SU-DHL-6 (cell line): Measurements from ENCODE around the gene HS6ST3.

ENCODE experiments used
- H2AFZ ChIP-seq: fragments of 200-600 bp; sonication (generic); 2 replicates; pipeline ENCODE4 v1.6.1; 2014; ENCODE audit warnings: low read depth, mild to moderate bottlenecking, moderate library complexity, mixed read lengths, antibody characterized with exemption, low read length; ENCODE audit not compliant: severe bottlenecking
- H3F3A ChIP-seq: fragments of 200-600 bp; shearing (Covaris generic); 2 replicates; pipeline ENCODE4 v1.6.0; 2016; ENCODE audit warnings: antibody characterized with exemption, mild to moderate bottlenecking; ENCODE audit not compliant: insufficient read depth
- H3K27ac ChIP-seq: fragments of 200-600 bp; sonication (generic); 2 replicates; pipeline ENCODE4 v1.5.1; 2016; ENCODE audit warnings: low read depth, mild to moderate bottlenecking, low read length, moderate library complexity, mixed read lengths
- H3K27me3 ChIP-seq: fragments of 200-600 bp; sonication (generic), shearing (Covaris generic); 2 replicates; pipeline ENCODE4 v1.6.0; 2014; ENCODE audit warnings: mild to moderate bottlenecking, low read length
- H3K36me3 ChIP-seq: fragments of 200-600 bp; sonication (generic); 2 replicates; pipeline ENCODE4 v1.6.1; 2014; ENCODE audit warnings: mild to moderate bottlenecking, low read length, mixed read lengths
- H3K4me2 ChIP-seq: fragments of 300-600, 200-600 bp; shearing (Covaris generic), sonication (generic); 2 replicates; pipeline ENCODE4 v1.6.0; 2014; ENCODE audit warnings: low read length, low read depth, mild to moderate bottlenecking; ENCODE audit not compliant: poor library complexity, severe bottlenecking
- H3K4me3 ChIP-seq: fragments of 200-600 bp; sonication (generic); 2 replicates; pipeline ENCODE4 v1.5.1; 2014; ENCODE audit warnings: antibody characterized with exemption, low read length, mild to moderate bottlenecking, mixed read lengths; ENCODE audit not compliant: insufficient read depth, poor library complexity, severe bottlenecking
- H3K79me2 ChIP-seq: fragments of 200-600 bp; sonication (generic); 2 replicates; pipeline ENCODE4 v1.6.1; 2014; ENCODE audit warnings: mild to moderate bottlenecking, low read length, moderate library complexity; ENCODE audit not compliant: insufficient read depth
- H3K9ac ChIP-seq: fragments of 200-600 bp; sonication (generic); 2 replicates; pipeline ENCODE4 v1.7.0; 2014; ENCODE audit warnings: mild to moderate bottlenecking, low read length
- H3K9me2 ChIP-seq: fragments of 200-600 bp; sonication (generic); replicated peaks from 2 replicates; pipeline ENCODE4 v1.6.1; 2014; ENCODE audit warnings: low read length; ENCODE audit not compliant: insufficient read depth
- H3K9me3 ChIP-seq: fragments of 200-600 bp; sonication (generic); 2 replicates; pipeline ENCODE4 v1.6.1; 2014; ENCODE audit warnings: low read length, mixed read lengths; ENCODE audit not compliant: insufficient read depth
- H4K20me1 ChIP-seq: fragments of 200-600 bp; sonication (generic); 2 replicates; pipeline ENCODE4 v1.6.1; 2014; ENCODE audit warnings: low read depth, mild to moderate bottlenecking, antibody characterized with exemption, low read length, moderate library complexity, mixed read lengths
- EZH2phosphoT487 ChIP-seq: fragments of 200-600 bp; sonication (generic), shearing (Covaris generic); conservative IDR thresholded peaks from 2 replicates; pipeline ENCODE4 v1.6.1; 2018; ENCODE audit warnings: mild to moderate bottlenecking, antibody characterized with exemption, low read length, moderate library complexity, mixed read lengths
- TF ChIP-seq, protein P1 (sequence below): fragments of 200-600 bp; sonication (generic); IDR thresholded peaks from one replicate; pipeline ENCODE4 v1.5.1; 2017; ENCODE audit warnings: antibody characterized with exemption, mild to moderate bottlenecking, low read length, moderate library complexity; ENCODE audit not compliant: insufficient read depth, poor library complexity, severe bottlenecking

Gene HS6ST3

DNA sequence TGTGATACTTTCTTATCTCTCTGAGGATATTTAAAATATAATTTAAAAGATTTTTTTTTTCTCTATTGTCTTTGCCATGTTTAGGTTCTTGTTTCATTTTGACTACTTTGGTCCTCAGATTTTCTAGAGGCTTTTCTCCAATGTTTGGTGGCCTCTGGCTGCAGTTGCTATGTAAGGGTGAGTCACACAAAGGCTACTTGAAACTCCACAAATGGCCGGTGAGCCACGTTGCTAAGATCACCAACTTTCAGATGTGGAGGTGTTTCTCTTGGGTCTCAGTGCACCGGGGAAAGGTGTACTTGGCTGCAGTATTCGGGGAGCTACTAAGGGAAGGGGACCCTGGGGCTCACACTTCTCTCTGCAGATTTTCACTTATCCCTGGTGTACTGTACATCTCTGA lies 248.1 kb downstream of the HS6ST3 start:
- Histone ChIP-seq H3K4me2 (no peak overlapping the region), H3K79me2 (no peaks in the 10 kb centered on the region), H3F3A (no peaks in the 10 kb centered on the region), H3K9me3 (no peaks in the 10 kb centered on the region), H3K27ac (no peak overlapping the region), H3K9ac (no peak overlapping the region), H3K9me2 (no peaks in the 10 kb centered on the region), H3K27me3 (no peaks in the 10 kb centered on the region), H3K36me3 (no peaks in the 10 kb centered on the region), H3K4me3 (no peak overlapping the region), H4K20me1 (no peaks in the 10 kb centered on the region), H2AFZ (no peak overlapping the region)
- TF ChIP-seq, protein P1, sequence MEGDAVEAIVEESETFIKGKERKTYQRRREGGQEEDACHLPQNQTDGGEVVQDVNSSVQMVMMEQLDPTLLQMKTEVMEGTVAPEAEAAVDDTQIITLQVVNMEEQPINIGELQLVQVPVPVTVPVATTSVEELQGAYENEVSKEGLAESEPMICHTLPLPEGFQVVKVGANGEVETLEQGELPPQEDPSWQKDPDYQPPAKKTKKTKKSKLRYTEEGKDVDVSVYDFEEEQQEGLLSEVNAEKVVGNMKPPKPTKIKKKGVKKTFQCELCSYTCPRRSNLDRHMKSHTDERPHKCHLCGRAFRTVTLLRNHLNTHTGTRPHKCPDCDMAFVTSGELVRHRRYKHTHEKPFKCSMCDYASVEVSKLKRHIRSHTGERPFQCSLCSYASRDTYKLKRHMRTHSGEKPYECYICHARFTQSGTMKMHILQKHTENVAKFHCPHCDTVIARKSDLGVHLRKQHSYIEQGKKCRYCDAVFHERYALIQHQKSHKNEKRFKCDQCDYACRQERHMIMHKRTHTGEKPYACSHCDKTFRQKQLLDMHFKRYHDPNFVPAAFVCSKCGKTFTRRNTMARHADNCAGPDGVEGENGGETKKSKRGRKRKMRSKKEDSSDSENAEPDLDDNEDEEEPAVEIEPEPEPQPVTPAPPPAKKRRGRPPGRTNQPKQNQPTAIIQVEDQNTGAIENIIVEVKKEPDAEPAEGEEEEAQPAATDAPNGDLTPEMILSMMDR, result no peak
- no peak for TF ChIP-seq EZH2phosphoT487

DNA sequence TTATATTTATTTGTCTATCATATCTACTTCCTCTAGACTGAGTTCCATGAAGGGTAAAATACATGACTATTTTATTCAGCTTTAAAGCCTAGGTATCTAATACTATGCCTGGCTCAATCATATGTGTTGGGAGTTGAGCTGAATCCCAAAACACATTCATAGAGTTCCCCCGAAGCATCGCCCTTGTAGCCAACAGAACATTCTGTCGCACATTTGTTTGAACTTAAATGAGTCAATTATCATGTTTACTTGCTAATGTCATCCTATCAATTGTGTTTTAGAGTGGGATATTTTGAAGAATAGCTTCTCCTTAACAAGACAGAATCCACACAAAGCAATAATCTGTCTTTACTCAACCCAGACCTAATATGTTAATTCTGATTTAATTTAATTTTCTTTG lies 252.4 kb downstream of the HS6ST3 start:
- H4K20me1 ChIP-seq, result no peaks in the 10 kb centered on the region
- no peaks in the 10 kb centered on the region for H3F3A ChIP-seq
- no peaks in the 10 kb centered on the region for H3K36me3 ChIP-seq
- no peak overlapping the region for H2AFZ ChIP-seq
- no peak overlapping the region for H3K9ac ChIP-seq
- H3K4me2 ChIP-seq, result no peak overlapping the region
- no peak overlapping the region for H3K4me3 ChIP-seq
- no peaks in the 10 kb centered on the region for H3K27me3 ChIP-seq
- H3K9me3 ChIP-seq, result no peaks in the 10 kb centered on the region
- no peaks in the 10 kb centered on the region for H3K9me2 ChIP-seq
- TF ChIP-seq, protein P1, result no peak
- TF ChIP-seq EZH2phosphoT487, result no peak
- no peaks in the 10 kb centered on the region for H3K79me2 ChIP-seq
- H3K27ac ChIP-seq, result no peak overlapping the region

DNA sequence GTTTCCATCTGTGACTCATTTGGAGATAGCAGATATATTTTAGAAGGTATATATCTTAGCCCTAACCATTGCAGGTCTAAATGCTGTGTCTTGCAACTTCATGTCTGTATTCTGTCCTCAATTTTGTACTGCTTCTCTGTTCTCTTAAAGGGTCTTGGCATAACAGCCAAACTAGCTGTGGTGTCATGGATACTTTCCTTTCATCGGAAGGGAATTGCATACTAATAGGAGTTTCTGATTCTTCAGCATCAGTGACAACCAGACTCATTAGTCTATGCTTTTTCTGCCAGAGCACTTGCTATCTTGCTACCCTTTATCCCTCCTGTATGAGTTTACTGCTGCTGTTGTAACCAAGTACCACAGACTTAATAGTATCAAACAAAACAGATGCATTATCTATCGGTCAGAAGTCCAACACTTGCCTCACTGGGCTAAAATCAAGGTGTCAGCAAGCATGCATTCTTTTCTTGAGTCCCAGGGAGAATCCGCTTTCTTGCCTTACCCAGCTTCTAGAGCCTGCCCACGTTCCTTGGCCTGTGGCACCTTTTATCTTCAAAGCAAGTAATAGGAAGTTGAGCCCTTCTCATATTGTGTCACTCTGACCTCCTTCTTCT lies 253.1 kb downstream of the HS6ST3 start:
- Histone ChIP-seq H3K36me3 (no peaks in the 10 kb centered on the region), H3K9me3 (no peaks in the 10 kb centered on the region), H3F3A (no peaks in the 10 kb centered on the region), H4K20me1 (no peaks in the 10 kb centered on the region), H3K9me2 (no peaks in the 10 kb centered on the region), H3K79me2 (no peaks in the 10 kb centered on the region), H3K9ac (no peak overlapping the region), H3K27me3 (no peaks in the 10 kb centered on the region), H2AFZ (no peak overlapping the region), H3K4me3 (no peak overlapping the region), H3K27ac (no peak overlapping the region), H3K4me2 (no peak overlapping the region)
- TF ChIP-seq EZH2phosphoT487, result no peak
- TF ChIP-seq, protein P1, result no peak
